Testis (tissue), 3 donors: Measurements from ENCODE around the gene POLE. TPM values are rescaled to one million over a fixed set of nuclear protein-coding genes. Genes with fewer than 3 reads are reported as not detected.
A peak's percentile ranks its signal among the peaks of the same experiment; 100 is the strongest.

Source experiments
- DNase-seq: peaks from one replicate; pipeline ENCODE4 v3.0.0-alpha.2; 2019
- H3K27ac ChIP-seq, 2 donors: fragments of 200-600 bp; sonication (generic); one replicate each; pipeline ENCODE4 v1.5.1; 2019
- H3K27me3 ChIP-seq: fragments of 200-600 bp; sonication (generic); one replicate; pipeline ENCODE4 v1.5.1; 2019
- H3K36me3 ChIP-seq: fragments of 200-600 bp; sonication (generic); one replicate; pipeline ENCODE4 v1.5.1; 2017; ENCODE audit warnings: low read depth; ENCODE audit errors: missing control alignments
- H3K4me1 ChIP-seq: fragments of 200-600 bp; sonication (generic); one replicate; pipeline ENCODE4 v1.5.1; 2019
- H3K4me3 ChIP-seq, 2 donors: fragments of 200-600 bp; sonication (generic); one replicate each; pipeline ENCODE4 v1.5.1; 2017 to 2019
- H3K9me3 ChIP-seq: fragments of 200-600 bp; sonication (generic); one replicate; pipeline ENCODE4 v1.5.1; 2017
- POLR2A ChIP-seq: fragments of 450-650 bp; IDR thresholded peaks from one replicate; pipeline ENCODE4 v1.6.1; 2017; ENCODE audit warnings: antibody characterized with exemption, mild to moderate bottlenecking, moderate library complexity
- WGBS, 2 donors: methylation state at CpG; one replicate each; pipeline ENCODE4 v1.1.5; 2018; 5-methylcytosine and 5-hydroxymethylcytosine counted together
- intact Hi-C: fragments of 100-400 bp; cut with DNase I; formaldehyde crosslinking; loops from one replicate; pipeline ENCODE4 v1.15.1; 2023; ENCODE audit warnings: low total_unique reads
- polyA plus RNA-seq: library from polyadenylated mRNA; stranded (reverse); fragments of 350-450 nt; fragmentation: Illumina TruSeq; extraction: RNeasy Lipid Tissue Mini Kit (QIAGEN cat#74804); gene quantifications from one replicate; pipeline ENCODE4 v1.2.3, GENCODE V29; 2014; ENCODE audit warnings: low read depth, low replicate concordance; ENCODE audit not compliant: insufficient read depth
- total RNA-seq, 2 donors: library from RNA; depleted of rRNA; stranded (reverse); fragments of >200 nt; gene quantifications; one replicate each; pipeline ENCODE4 v1.2.3, GENCODE V29; 2016
- TF ChIP-seq, protein P1 (sequence below), 3 experiments: fragments of 450-650 bp in 2 of 3; fragments of 200-600 bp in 1 of 3; sonication (generic) in 1 of 3; IDR thresholded peaks; one replicate each; pipeline ENCODE4 v1.5.1; 2016 to 2019; ENCODE audit warnings: antibody characterized with exemption in 3 of 3, mild to moderate bottlenecking in 2 of 3, moderate library complexity in 1 of 3

The POLE gene
- total and polyA plus RNA-seq, 3 donors from 2014 or later: 76.8 to 288 (median 123) TPM

DNA sequence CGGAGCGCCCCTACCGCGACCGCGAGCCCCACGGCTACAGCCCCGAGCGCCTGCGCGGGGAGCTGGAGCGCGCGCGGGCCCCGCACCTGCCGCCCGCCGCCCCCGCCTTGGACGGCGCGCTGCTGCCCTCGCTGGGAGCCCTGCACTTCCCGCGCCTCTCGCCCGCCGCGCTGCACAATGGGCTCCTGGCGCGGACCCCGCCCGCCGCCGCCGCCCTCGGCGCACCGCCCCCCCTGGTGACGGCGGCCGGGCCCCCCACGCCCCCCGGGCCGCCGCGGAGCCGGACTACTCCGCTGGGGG lies 103.8 kb downstream of the POLE start:
- Histone ChIP-seq H3K9me3 (no peaks in the 10 kb centered on the region), H3K4me3 (peak overlapping the region in 1 of 2 donors; percentile 53), H3K4me1 (no peaks in the 10 kb centered on the region), H3K27me3 (no peaks in the 10 kb centered on the region), H3K36me3 (no peaks in the 10 kb centered on the region), H3K27ac (peak overlapping the region in 1 of 2 donors; percentile 24)
- no peak for DNase-seq
- TF ChIP-seq, protein P1, sequence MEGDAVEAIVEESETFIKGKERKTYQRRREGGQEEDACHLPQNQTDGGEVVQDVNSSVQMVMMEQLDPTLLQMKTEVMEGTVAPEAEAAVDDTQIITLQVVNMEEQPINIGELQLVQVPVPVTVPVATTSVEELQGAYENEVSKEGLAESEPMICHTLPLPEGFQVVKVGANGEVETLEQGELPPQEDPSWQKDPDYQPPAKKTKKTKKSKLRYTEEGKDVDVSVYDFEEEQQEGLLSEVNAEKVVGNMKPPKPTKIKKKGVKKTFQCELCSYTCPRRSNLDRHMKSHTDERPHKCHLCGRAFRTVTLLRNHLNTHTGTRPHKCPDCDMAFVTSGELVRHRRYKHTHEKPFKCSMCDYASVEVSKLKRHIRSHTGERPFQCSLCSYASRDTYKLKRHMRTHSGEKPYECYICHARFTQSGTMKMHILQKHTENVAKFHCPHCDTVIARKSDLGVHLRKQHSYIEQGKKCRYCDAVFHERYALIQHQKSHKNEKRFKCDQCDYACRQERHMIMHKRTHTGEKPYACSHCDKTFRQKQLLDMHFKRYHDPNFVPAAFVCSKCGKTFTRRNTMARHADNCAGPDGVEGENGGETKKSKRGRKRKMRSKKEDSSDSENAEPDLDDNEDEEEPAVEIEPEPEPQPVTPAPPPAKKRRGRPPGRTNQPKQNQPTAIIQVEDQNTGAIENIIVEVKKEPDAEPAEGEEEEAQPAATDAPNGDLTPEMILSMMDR (IDR thresholded peaks at IDR 0.05): no peak
- TF ChIP-seq POLR2A: no peak
- intact Hi-C loops: no loop called here
- WGBS, 2 donors: 40 to 61% methylated on average over 15 to 33 of the region's 50 CpGs

DNA sequence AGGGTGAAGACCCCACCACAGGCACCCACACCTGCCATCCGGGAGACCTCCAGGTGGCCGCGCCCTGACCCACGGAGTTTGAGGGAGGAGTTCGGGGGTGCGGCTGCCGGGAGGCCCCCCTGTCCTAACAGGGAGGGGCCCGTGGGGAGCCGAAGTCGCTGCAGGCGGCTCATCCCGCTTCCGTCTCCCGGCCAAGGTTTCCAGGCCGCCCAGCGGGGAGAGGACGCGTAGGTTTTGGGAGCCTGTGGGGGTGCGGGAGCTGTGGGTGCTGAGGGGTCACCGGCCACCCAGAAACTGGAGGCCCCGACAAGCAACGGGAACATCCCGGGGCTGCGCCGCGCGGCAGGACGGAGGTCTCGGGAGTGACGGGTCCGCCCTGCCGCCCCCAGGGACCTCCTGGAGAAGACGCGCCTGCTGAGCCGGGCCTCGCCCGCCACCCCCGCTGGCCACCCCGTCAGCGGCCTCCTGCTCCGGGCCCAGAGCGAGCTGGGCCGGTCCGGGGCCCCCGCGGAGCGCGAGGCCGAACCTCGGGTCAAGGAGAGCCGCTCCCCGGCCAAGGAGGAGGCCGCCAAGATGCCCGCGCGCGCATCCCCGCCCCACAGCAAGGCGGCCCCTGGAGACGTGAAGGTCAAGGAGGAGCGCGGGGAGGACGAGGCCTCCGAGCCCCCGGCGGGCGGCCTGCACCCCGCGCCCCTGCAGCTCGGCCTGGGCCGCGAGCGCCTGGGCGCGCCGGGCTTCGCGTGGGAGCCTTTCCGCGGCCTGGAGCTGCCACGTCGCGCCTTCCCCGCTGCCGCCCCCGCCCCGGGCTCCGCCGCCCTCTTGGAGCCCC lies 104.3 kb downstream of the POLE start:
- H3K27me3 ChIP-seq: no peaks in the 10 kb centered on the region
- TF ChIP-seq, protein P1 (IDR thresholded peaks at IDR 0.05): no peak
- TF ChIP-seq POLR2A: no peak
- 43 to 56% methylated on average over 10 to 89 of the region's 89 CpGs for WGBS, 2 donors
- no peaks in the 10 kb centered on the region for H3K9me3 ChIP-seq
- H3K4me1 ChIP-seq: no peaks in the 10 kb centered on the region
- no peaks in the 10 kb centered on the region for H3K36me3 ChIP-seq
- H3K27ac ChIP-seq: peak overlapping the region; percentile 71 to 83
- no peak for DNase-seq
- intact Hi-C loops: no loop called here
- H3K4me3 ChIP-seq: peak overlapping the region; percentile 53 to 60

DNA sequence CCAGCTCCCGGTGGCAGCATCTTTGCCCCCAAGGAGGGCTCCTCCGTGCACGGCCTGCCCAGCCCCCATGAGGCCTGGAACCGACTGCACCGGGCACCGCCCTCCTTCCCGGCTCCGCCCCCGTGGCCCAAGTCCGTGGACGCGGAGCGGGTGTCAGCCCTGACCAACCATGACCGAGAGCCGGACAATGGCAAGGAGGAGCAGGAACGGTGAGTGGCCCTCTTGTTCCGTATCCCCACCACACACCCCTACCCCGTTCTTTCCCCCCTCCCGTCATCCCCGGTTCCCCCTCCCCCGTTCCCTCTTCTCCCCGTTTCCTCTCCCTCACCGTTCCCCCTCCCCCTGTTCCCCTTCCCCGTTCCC lies 105.1 kb downstream of the POLE start:
- Histone ChIP-seq H3K4me3 (peak overlapping the region; percentile 53 to 60), H3K27me3 (no peaks in the 10 kb centered on the region), H3K36me3 (no peaks in the 10 kb centered on the region), H3K4me1 (no peaks in the 10 kb centered on the region), H3K27ac (peak overlapping the region; percentile 71 to 83), H3K9me3 (no peaks in the 10 kb centered on the region)
- intact Hi-C loops: no loop called here
- 15 to 42% methylated on average over 22 to 24 of the region's 24 CpGs for WGBS, 2 donors
- TF ChIP-seq, protein P1 (IDR thresholded peaks at IDR 0.05): no peak
- no peak for TF ChIP-seq POLR2A
- peak; percentile 63 for DNase-seq

DNA sequence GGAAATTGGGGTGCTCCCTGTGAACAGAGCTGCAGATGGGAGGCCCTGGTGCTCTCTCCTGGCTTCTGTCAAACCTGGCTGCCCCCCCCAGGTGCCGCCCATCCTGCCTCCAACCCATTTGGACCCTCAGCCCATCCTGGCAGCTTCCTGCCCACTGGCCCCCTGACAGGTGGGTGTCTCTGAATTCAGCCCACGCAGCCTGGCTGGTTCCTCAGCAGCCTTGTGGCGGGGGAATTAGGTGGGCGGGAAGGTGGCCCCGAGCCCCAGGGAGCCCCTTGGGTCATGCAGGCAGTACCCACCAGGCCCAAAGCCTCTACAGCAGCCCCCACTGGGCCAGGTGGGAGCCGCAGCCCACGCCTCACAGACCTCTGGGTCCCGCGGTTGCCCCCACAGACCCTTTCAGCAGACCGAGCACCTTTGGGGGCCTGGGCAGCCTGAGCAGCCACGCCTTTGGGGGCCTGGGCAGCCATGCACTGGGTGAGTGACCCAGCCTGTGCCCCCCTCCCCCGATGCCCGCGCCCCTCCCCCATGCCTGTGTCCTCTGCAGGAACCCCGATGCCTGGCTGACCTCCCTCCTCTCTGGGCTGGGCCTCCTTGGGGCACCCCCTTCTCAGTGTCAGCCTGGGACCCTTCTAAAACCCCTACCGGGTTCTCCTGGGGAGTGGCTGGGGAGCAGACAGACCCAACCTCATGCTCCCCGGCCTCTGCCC lies 105.6 kb downstream of the POLE start:
- intact Hi-C loops: no loop called here
- no peak for TF ChIP-seq POLR2A
- TF ChIP-seq, protein P1 (IDR thresholded peaks at IDR 0.05): no peak
- Histone ChIP-seq H3K27ac (peak overlapping the region in 1 of 2 donors; percentile 83), H3K4me1 (no peaks in the 10 kb centered on the region), H3K9me3 (no peaks in the 10 kb centered on the region), H3K36me3 (no peaks in the 10 kb centered on the region), H3K27me3 (no peaks in the 10 kb centered on the region), H3K4me3 (peak overlapping the region in 1 of 2 donors; percentile 60)
- no peak for DNase-seq
- WGBS, 2 donors: 29 to 70% methylated on average over 2 to 17 of the region's 17 CpGs
